ENCODE measurements around the gene SCAF8. TPM values are rescaled to one million over a fixed set of nuclear protein-coding genes. Genes with fewer than 3 reads are reported as not detected.

SCAF8 gene
- total and polyA plus RNA-seq, 2 of the 8 experiments (the other 6 are each of a cell fraction or from before 2014, with no cell fraction given) = 20.3 to 46.3 TPM

DNA sequence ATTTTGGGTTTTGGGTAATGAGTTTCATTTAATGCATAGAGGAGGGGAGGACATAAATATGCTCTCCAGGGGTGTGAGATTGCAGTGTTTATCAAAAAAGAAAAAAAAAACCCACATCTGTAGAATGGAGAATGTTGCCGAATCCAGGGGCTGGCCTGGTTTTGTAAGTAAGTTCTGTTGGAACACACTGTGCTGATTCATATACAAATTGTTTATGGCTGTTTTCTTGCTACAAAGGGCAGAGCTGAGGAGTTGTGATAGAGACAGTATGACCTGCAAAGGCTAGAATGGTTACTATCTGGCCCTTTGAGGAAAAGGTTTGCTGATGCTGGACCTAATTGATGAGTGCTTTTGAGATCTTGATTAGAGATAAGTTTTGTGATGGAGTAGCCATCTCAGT lies 30.4 kb downstream of the SCAF8 start:
- Histone ChIP-seq H3K4me2 (ENCODE audit: insufficient read depth in 1 of 2, low read depth in 2 of 2, low read length in 2 of 2) (no peak overlapping the region), H2AK5ac (ENCODE audit: low read depth, low read length) (no peak overlapping the region), H4K20me1 (replicated peaks in 1 of 2; ENCODE audit: control insufficient read depth in 1 of 2, insufficient read depth in 2 of 2, low read length in 2 of 2) (peaks cover 14% of the 10 kb centered on the region in 2 experiments), H3K9ac (replicated peaks in 1 of 4; ENCODE audit: extremely low read depth in 1 of 4, low read depth in 3 of 4, low read length in 3 of 4) (no peak overlapping the region), H3K79me1 (ENCODE audit: low read depth, low read length) (peaks cover 8% of the 10 kb centered on the region; the same call in 1 of the 2 replicates), H3K23ac (ENCODE audit: insufficient read length) (no peak overlapping the region), H4K5ac (ENCODE audit: insufficient read length, low read depth, low read length) (no peak overlapping the region), H2AFZ (ENCODE audit: low read length) (no peak overlapping the region), H3K4ac (replicated peaks; ENCODE audit: insufficient read length, low read depth, low read length) (no peak overlapping the region), H3K36me3 (ENCODE audit: control insufficient read depth in 2 of 4, insufficient read depth in 4 of 4, low read length in 3 of 4) (no peaks in the 10 kb centered on the region), H2BK5ac (ENCODE audit: low read depth, low read length) (no peak overlapping the region), H3K4me3 (ENCODE audit: extremely low read depth in 1 of 4, insufficient read depth in 2 of 4, low read depth in 3 of 4, low read length in 4 of 4) (no peak overlapping the region), H3K9me3 (ENCODE audit: insufficient read depth in 2 of 2, low read depth in 1 of 2, low read length in 1 of 2) (no peaks in the 10 kb centered on the region), H3K27me3 (replicated peaks in 1 of 4; ENCODE audit: control insufficient read depth in 3 of 4, extremely low read depth in 1 of 4, insufficient read depth in 3 of 4, low read length in 3 of 4) (no peaks in the 10 kb centered on the region), H2BK15ac (ENCODE audit: low read length) (no peak overlapping the region), H3K14ac (ENCODE audit: insufficient read length) (no peak overlapping the region), H2BK120ac (replicated peaks; ENCODE audit: low read depth, low read length) (no peak overlapping the region), H3K4me1 (replicated peaks in 1 of 4; ENCODE audit: control insufficient read depth in 3 of 4, insufficient read depth in 4 of 4, low read length in 3 of 4) (peaks cover 0 to 9% (median 0%) of the 10 kb centered on the region in 4 experiments; a peak in 3 of 7 replicates), H2BK12ac (ENCODE audit: low read depth, low read length) (no peak overlapping the region), H3K27ac (ENCODE audit: low read depth, low read length) (no peak overlapping the region), H2BK20ac (ENCODE audit: low read length) (no peak overlapping the region), H3K23me2 (ENCODE audit: low read depth, low read length) (no peaks in the 10 kb centered on the region), H4K91ac (replicated peaks; ENCODE audit: insufficient read length, low read length) (no peak overlapping the region), H3K18ac (ENCODE audit: extremely low read depth, low read length) (no peak overlapping the region), H3K56ac (replicated peaks; ENCODE audit: insufficient read length, low read depth, low read length) (no peak overlapping the region), H4K8ac (ENCODE audit: extremely low read depth, insufficient read depth, low read length) (no peak overlapping the region), H3K79me2 (ENCODE audit: control insufficient read depth in 1 of 2, insufficient read depth in 2 of 2, low read length in 2 of 2) (peaks cover 29 to 100% of the 10 kb centered on the region in 2 experiments)
- FAIRE-seq (peak; percentile 28), DNase-seq (ENCODE audit: low read depth in 1 of 2, low spot score in 2 of 2) (no peak)
- CTCF ChIA-PET (ENCODE audit: partially characterized antibody) = no interaction called here
- POLR2A ChIA-PET (ENCODE audit: partially characterized antibody) = interaction anchor here (1.0 kb wide), 1 partner anchor 10 kb away, joined by 4 read pairs; no protein-coding TSS in a partner anchor
- WGBS, 2 experiments (ENCODE audit: extremely low coverage in 1 of 2, insufficient coverage in 1 of 2, insufficient read length in 1 of 2, insufficient replicate concordance in 2 of 2, low coverage in 1 of 2, low lambda C conversion rate in 2 of 2, missing lambda C conversion rate in 1 of 2) = 93% methylated on average over 1 of the region's 1 CpG; no CpG with 5 or more reads in 1 of the 2 experiments
- TF ChIP-seq CBX5 (IDR thresholded peaks at IDR 0.05; ENCODE audit: low read depth, low read length) (no peak), POLR2A (IDR thresholded peaks at IDR 0.05; ENCODE audit: control extremely low read depth in 1 of 2, low read depth in 2 of 2, low read length in 2 of 2) (no peak), RFX5 (IDR thresholded peaks at IDR 0.05; ENCODE audit: borderline replicate concordance, low read depth, low read length) (no peak), CHD1 (IDR thresholded peaks at IDR 0.05; ENCODE audit: low read depth, low read length) (no peak), KDM1A (IDR thresholded peaks at IDR 0.05; ENCODE audit: borderline replicate concordance, low read length) (no peak), RAD21 (IDR thresholded peaks at IDR 0.05 in 1 of 2, conservative IDR thresholded peaks at IDR 0.05 in 1 of 2; ENCODE audit: low read depth in 2 of 2, low read length in 2 of 2) (no peak)
- TF ChIP-seq, protein P1, sequence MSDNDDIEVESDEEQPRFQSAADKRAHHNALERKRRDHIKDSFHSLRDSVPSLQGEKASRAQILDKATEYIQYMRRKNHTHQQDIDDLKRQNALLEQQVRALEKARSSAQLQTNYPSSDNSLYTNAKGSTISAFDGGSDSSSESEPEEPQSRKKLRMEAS (IDR thresholded peaks at IDR 0.05) = no peak
